AG09309 (cell line): ENCODE results near the gene SCCPDH.

Experiments used
- DNase-seq: peaks from one replicate; pipeline ENCODE4 v3.0.0-alpha.2; 2010; ENCODE audit warnings: low read depth
- H3K4me3 ChIP-seq: 2 replicates; pipeline ENCODE4 v1.5.1; 2011; ENCODE audit warnings: mild to moderate bottlenecking, low read depth, low read length, moderate library complexity; ENCODE audit not compliant: control insufficient read depth
- CTCF ChIP-seq: IDR thresholded peaks from 2 replicates; pipeline ENCODE4 v1.5.1; 2011; ENCODE audit warnings: mild to moderate bottlenecking, low read depth, low read length, inconsistent platforms; ENCODE audit not compliant: insufficient read depth, control insufficient read depth; ENCODE audit errors: missing control alignments

Gene SCCPDH

GRCh38 chr1:246778663-246779062 lies 54.5 kb downstream of the SCCPDH start:
- no peak overlapping the region for H3K4me3 ChIP-seq
- TF ChIP-seq CTCF = no peak
- no peak for DNase-seq

- DNase-seq = no peak
- no peak overlapping the region for H3K4me3 ChIP-seq
- no peak for TF ChIP-seq CTCF
These were observed 55.5 kb downstream of the SCCPDH start for GRCh38 chr1:246779561-246780175.

- H3K4me3 ChIP-seq = no peak overlapping the region
- DNase-seq = no peak
- TF ChIP-seq CTCF = no peak
These were observed 56.1 kb downstream of the SCCPDH start for GRCh38 chr1:246780264-246780663.

GRCh38 chr1:246781212-246781611 lies 57.0 kb downstream of the SCCPDH start:
- DNase-seq = no peak
- H3K4me3 ChIP-seq = no peak overlapping the region
- no peak for TF ChIP-seq CTCF

GRCh38 chr1:246782120-246782900 lies 58.1 kb downstream of the SCCPDH start:
- TF ChIP-seq CTCF = no peak
- peak; percentile 62 for DNase-seq
- H3K4me3 ChIP-seq = no peak overlapping the region

- TF ChIP-seq CTCF = no peak
- H3K4me3 ChIP-seq = no peak overlapping the region
- peak; percentile 18 for DNase-seq
These were observed 60.6 kb downstream of the SCCPDH start for GRCh38 chr1:246784621-246785493.
